ENCODE data around the gene EPHB6. TPM values are rescaled to one million over a fixed set of nuclear protein-coding genes. Genes with fewer than 3 reads are reported as not detected.
A peak's percentile ranks its signal among the peaks of the same experiment; 100 is the strongest.

The EPHB6 gene, protein sequence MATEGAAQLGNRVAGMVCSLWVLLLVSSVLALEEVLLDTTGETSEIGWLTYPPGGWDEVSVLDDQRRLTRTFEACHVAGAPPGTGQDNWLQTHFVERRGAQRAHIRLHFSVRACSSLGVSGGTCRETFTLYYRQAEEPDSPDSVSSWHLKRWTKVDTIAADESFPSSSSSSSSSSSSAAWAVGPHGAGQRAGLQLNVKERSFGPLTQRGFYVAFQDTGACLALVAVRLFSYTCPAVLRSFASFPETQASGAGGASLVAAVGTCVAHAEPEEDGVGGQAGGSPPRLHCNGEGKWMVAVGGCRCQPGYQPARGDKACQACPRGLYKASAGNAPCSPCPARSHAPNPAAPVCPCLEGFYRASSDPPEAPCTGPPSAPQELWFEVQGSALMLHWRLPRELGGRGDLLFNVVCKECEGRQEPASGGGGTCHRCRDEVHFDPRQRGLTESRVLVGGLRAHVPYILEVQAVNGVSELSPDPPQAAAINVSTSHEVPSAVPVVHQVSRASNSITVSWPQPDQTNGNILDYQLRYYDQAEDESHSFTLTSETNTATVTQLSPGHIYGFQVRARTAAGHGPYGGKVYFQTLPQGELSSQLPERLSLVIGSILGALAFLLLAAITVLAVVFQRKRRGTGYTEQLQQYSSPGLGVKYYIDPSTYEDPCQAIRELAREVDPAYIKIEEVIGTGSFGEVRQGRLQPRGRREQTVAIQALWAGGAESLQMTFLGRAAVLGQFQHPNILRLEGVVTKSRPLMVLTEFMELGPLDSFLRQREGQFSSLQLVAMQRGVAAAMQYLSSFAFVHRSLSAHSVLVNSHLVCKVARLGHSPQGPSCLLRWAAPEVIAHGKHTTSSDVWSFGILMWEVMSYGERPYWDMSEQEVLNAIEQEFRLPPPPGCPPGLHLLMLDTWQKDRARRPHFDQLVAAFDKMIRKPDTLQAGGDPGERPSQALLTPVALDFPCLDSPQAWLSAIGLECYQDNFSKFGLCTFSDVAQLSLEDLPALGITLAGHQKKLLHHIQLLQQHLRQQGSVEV
- total RNA-seq, result 10 to 100 TPM; 16.9 to 89.0 (median 45.7) TPM

GRCh38 chr7:142854372-142855113, at the start of gene EPHB6:
Gene EPHB6, plus strand, starts transcription at chr7:142855076. Its CDS starts 8,152 bp downstream, at chr7:142863228.
- DNase-seq (ENCODE audit: low spot score) (no peak), ATAC-seq (ENCODE audit: low FRiP score) (peak; percentile 84)
- TF ChIP-seq CTCF (IDR thresholded peaks at IDR 0.05), result no peak

DNA sequence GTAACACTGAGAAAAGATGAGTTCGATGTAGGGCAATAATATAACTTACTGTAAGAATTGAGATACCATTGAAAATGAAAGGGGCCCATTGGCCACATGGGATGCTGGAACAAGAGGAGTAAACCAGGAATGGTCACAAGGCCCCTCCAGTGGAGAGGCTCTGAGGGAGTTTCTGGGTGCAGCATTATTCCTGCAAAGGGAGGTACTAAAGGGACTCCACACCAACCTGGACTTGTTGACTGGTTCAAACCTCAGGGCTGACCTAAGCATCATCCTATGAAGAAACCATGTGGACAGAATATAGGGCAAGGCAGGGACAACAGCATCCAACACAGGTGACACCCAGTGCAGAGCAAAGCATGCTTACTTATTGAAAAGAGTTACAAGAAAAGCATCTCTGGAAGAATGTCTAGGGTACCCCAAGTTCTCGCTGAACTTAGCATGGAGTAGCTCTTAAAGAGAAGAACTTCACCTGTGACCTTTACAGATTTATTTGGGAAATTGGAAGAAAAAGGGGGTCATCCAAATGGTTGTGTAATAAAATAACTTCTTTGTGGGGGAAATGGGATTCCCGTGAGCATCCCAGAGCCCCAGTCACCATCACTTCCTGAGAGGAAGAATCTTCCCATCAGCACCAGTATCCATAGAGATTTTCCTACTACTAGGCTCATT, 49.4 kb upstream of the EPHB6 start:
- no peak for TF ChIP-seq CTCF (IDR thresholded peaks at IDR 0.05)
- ATAC-seq (ENCODE audit: low FRiP score), result no peak

DNA sequence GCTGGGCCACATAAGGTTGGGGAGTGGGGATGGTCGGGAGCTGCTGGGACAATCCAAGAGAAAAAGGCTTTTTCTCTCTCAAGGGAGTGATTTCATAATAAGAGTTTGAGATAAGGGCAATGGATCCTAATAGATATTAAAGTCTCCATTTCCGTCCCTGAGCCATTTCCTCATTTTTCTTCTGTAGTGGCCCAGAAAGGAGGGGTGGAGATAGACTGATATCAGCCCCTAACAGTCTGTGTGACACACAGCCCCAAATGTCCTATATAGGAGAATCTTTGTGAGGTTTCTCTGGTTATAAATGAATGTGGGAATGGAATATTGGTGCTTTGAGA, 48.9 kb upstream of the EPHB6 start:
- no peak for DNase-seq (ENCODE audit: low spot score)
- no peak for TF ChIP-seq CTCF (IDR thresholded peaks at IDR 0.05)
- ATAC-seq (ENCODE audit: low FRiP score), result no peak

More for the DNA sequence above, 49.4 kb upstream of the EPHB6 start:
- DNase-seq (ENCODE audit: low spot score), result no peak

GRCh38 chr7:142806957-142807356, 47.9 kb upstream of the EPHB6 start:
- no peak for DNase-seq (ENCODE audit: low spot score)
- ATAC-seq (ENCODE audit: low FRiP score), result no peak
- TF ChIP-seq CTCF (IDR thresholded peaks at IDR 0.05), result no peak

DNA sequence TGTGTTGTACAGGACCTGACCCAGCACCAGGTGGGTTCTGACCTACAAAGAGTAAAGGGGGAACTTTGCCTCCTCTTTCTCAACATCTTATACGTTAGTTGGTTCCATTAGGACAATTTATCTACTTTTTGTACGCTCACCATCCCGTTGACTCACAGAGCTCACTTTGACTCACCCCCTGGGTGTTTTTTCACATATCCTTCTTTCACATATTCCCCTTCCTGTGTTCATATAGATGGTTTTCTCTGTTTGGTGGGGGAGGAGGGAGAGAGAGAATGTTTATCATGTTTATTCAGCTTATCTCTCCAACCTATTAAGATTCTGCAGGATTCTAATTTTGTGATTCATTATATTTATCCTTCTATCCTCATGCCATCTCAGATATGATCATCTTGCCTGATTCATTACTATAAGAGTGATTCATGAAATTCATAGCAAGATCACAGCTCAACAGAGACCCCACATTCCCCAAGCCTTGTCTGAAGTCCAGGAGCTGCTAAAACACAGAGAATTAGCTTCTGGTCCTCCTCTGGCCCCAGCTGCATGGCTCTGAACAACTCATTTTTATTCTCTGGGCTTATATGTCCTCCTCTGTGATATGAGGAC, 46.9 kb upstream of the EPHB6 start:
- no peak for ATAC-seq (ENCODE audit: low FRiP score)
- no peak for DNase-seq (ENCODE audit: low spot score)
- no peak for TF ChIP-seq CTCF (IDR thresholded peaks at IDR 0.05)

GRCh38 chr7:142808461-142808801, 46.4 kb upstream of the EPHB6 start:
- ATAC-seq (ENCODE audit: low FRiP score) (no peak), DNase-seq (ENCODE audit: low spot score) (no peak)
- TF ChIP-seq CTCF (IDR thresholded peaks at IDR 0.05), result no peak
